Testis (tissue), 2 donors: ENCODE data around the gene TDRD1.

Experiments
- POLR2A ChIP-seq: fragments of 450-650 bp; IDR thresholded peaks from one replicate; pipeline ENCODE4 v1.6.1; 2017; ENCODE audit warnings: antibody characterized with exemption, mild to moderate bottlenecking, moderate library complexity
- TF ChIP-seq, protein P1 (sequence below), 3 experiments: fragments of 450-650 bp in 2 of 3; fragments of 200-600 bp in 1 of 3; sonication (generic) in 1 of 3; IDR thresholded peaks; one replicate each; pipeline ENCODE4 v1.5.1; 2016 to 2019; ENCODE audit warnings: antibody characterized with exemption in 3 of 3, mild to moderate bottlenecking in 2 of 3, moderate library complexity in 1 of 3

DNA sequence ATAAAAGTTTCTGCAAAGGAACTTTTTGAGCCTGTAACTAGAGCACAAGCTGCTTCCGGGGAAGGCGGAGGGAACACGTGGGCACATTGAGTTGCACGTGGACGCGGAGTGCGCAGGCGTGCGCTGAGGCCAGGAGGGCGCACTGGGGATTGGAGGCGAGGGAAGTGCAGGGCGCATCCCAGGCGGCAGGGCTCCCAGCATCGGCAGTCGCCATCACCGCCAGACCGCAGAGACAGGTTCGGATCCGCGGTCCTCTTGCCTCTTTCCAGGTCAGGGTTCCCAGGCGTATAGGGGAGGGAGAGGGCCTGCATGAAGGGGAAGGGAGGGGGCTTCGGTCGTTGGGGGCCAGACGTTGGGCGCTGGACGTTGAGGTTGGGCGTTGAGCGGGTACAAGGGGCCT, at the start of gene TDRD1:
- TF ChIP-seq, protein P1, sequence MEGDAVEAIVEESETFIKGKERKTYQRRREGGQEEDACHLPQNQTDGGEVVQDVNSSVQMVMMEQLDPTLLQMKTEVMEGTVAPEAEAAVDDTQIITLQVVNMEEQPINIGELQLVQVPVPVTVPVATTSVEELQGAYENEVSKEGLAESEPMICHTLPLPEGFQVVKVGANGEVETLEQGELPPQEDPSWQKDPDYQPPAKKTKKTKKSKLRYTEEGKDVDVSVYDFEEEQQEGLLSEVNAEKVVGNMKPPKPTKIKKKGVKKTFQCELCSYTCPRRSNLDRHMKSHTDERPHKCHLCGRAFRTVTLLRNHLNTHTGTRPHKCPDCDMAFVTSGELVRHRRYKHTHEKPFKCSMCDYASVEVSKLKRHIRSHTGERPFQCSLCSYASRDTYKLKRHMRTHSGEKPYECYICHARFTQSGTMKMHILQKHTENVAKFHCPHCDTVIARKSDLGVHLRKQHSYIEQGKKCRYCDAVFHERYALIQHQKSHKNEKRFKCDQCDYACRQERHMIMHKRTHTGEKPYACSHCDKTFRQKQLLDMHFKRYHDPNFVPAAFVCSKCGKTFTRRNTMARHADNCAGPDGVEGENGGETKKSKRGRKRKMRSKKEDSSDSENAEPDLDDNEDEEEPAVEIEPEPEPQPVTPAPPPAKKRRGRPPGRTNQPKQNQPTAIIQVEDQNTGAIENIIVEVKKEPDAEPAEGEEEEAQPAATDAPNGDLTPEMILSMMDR (IDR thresholded peaks at IDR 0.05) = no peak
- no peak for TF ChIP-seq POLR2A
